Brain pericyte (primary cell): ENCODE data around the gene DDR2.
"Not testable (repeated sequence)": the region's sequence is repeated elsewhere in the genome, so short reads cannot be mapped to it uniquely, and the experiment has no call there.

ENCODE experiments used
- DNase-seq: peaks from one replicate; pipeline ENCODE4 v3.0.0-alpha.2; 2012; ENCODE audit warnings: low read depth, low spot score

DDR2 gene

DNA sequence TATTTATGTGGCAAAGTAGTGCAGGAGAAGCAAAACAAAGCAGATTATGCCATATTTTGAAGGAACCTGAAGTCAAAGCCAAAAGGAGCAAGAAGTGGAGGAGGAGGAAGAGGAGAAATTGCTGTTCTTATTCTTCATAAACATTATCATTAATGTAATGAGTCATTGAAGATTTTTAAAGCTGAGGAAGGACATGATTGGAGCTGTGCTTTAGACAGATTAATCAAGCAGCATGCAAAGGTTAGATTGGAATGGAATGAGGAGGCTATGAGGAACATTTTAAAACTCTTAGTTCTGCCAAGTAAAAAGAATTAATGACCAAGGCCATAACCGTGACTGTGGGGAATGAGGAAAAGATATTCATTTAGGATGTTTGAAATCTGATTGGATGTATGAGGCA, 125.2 kb downstream of the DDR2 start:
- DNase-seq: no peak

GRCh38 chr1:162765788-162766187, 133.5 kb downstream of the DDR2 start:
- no peak for DNase-seq

DNA sequence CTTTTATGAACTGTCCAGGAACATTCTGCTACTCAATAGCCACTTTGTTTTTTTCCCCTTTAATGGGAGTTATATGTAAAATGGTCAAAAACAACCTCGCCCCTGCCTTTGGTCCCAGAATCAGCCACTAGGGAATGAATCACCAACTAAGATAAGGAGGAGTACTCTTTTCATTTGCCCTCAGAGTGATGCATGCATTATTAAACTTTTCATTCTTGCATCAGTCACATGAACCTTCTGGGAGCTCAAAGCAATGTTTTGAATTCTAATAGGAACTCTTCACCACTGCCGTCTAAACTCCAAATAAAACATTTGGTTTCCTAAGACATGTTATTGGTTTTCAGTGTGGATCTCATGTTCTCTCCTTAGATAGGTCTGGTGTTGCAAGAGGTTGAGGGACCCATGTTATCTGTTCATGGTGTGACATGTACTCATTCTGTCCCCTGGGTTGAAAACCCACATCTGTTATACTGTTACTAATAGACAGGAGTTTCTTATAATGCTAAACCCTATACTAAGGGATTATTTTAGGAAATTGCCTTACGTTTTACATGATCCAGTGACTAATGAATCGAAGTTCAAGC, 140.4 kb downstream of the DDR2 start:
- no peak for DNase-seq

DNA sequence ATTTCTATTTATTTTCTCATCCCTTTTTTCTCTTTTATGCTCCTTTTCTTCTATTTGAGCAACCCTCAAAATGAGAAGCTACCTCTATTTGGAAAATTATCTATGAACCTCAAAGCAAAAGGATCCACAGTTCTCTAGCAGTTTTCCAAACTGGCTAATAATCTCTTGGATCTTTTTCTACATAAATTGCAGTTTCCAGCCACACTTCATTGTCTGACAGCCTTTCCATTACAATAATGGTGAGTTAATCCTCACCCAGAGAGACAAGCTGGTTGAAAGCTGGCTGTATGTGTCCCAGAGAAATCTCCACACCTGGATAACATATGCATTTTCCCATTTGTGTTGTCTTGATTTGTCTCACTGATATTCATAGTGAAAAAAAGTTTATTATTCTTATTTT, 141.7 kb downstream of the DDR2 start:
- DNase-seq: no peak

DNA sequence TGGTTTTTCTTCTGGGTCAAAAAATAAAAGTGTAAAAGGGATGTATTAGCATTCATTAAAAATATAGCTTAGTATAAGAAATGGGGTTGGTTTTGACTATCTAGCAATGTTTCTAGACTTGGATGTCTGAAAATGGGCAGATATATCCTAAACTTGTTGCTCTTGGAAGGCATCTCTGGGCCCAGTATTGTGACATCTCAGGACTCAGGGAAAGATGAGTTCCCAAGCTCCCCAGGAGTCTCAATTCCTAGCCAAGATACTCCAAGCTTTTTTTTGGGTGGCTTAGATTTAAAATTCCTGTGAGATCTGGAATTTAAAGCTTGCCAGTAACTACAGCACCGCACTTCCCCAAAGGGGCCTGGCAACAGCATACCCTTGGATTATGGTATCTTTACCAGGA, 146.8 kb downstream of the DDR2 start:
- DNase-seq: no peak

DNA sequence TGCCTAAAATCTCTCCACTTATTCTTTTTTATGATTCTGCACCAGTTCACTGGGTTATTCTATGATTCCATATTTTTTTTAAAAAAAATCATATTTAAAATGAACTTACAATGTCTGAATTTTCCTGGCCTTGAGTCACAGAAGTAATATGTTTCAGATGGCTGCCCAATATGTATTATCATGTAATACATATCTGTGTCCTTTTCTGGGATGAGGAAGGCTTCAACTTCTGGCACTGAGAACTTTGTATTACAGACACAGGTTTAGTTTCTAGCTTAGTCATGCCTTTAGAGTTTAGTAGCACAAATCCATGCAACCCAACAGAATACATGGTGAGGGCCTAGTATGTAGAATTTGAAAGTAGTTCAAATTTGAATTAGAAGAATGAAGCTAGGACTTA, 150.4 kb downstream of the DDR2 start:
- DNase-seq: no peak

- not testable (repeated sequence) for DNase-seq
Observed at GRCh38 chr1:162784926-162785325, 152.7 kb downstream of the DDR2 start.

GRCh38 chr1:162788783-162789182, 156.5 kb downstream of the DDR2 start:
- DNase-seq: not testable (repeated sequence)

GRCh38 chr1:162790303-162790984, 158.2 kb downstream of the DDR2 start, which contains the start of gene HSD17B7:
TSS of gene HSD17B7 (plus strand) at chr1:162790702. CDS start at chr1:162790801, 99 bp downstream.
- peak; percentile 2 for DNase-seq

DNA sequence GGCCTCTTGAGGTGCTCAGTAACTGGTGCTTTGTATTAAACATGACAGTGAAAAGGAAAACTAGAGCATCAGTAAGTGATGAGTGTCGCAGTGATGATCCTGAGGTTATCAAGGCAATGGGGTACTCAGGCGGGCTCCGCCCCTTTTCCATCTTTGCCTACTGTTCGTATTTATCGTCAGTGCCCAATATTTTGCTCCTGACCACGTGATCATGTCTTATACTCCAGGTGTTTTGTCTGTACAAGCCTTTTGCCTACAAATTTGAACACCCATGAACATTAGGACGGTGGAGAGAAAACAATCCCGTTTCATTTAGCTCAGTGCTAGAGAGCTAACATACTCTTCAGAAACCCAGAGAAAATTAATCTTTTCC, 158.7 kb downstream of the DDR2 start:
- not testable (repeated sequence) for DNase-seq

DNA sequence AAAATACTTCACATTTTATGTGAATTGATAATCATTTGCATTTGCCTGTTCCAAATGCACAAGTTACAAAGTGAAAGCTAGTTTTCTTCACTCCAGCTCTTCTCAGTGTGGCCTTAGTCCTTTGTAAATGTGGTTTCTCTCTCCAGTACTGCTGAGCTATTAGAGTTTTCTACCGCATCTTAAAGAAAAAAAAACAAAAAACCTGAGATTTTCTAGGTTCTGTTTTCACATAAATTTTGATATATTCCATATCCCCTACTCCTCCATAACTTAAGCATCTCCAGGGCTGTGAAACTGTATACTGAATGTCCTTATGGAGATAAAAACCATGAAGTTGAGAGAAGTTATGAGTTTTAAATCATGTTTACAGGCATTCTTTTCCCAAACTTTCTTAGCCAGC, 162.0 kb downstream of the DDR2 start:
- not testable (repeated sequence) for DNase-seq

- not testable (repeated sequence) for DNase-seq
Observed at GRCh38 chr1:162796617-162797279, 164.5 kb downstream of the DDR2 start.

DNA sequence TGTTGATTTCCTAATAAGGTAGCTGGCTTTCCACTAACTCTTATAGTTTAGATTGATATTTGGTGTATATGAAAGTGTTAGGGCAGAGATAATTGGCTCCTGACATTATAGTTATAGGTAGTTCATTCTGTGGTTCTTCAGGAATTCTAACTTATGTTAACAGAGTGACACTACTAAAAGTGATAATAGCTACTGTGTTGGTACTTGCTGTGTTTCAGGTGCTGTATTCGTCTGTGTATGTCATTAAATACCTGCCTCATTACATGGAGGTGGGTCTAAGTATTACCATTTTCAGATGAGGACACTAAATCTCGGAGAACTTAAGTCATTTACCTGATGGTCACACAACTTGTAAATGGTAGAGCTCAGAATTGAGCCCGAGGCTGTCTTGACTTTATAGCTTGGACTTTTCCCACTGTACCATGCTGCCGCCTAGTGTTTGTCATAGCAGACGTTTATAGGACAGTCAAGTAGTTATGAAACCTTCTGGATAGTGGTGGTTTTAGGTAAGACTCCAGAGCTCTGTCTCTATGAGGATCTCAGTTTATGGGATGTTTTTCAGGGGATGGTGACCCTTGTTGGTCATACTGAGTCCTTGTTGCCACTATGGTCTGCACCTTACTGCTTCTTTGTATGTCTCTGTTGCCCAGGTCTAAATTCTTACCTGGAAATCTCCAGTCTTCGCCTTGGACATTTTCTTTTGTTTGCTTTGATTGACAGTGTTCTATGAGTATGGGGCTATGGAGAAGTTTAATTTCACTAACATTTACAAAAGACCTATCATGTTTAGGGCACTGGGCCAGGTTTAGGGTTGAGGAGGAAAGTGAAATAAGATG, 167.9 kb downstream of the DDR2 start:
- peak; percentile 17 for DNase-seq

DNA sequence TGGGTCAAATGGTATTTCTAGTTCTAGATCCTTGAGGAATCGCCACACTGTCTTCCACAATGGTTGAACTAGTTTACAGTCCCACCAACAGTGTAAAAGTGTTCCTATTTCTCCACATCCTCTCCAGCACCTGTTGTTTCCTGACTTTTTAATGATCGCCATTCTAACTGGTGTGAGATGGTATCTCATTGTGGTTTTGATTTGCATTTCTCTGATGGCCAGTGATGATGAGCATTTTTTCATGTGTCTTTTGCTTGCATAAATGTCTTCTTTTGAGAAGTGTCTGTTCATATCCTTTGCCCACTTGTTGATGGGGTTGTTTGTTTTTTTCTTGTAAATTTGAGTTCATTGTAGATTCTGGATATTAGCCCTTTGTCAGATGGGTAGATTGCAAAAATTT, 175.2 kb downstream of the DDR2 start:
- DNase-seq: not testable (repeated sequence)

- not testable (repeated sequence) for DNase-seq
Observed at GRCh38 chr1:162812357-162812756, 180.1 kb downstream of the DDR2 start.

DNA sequence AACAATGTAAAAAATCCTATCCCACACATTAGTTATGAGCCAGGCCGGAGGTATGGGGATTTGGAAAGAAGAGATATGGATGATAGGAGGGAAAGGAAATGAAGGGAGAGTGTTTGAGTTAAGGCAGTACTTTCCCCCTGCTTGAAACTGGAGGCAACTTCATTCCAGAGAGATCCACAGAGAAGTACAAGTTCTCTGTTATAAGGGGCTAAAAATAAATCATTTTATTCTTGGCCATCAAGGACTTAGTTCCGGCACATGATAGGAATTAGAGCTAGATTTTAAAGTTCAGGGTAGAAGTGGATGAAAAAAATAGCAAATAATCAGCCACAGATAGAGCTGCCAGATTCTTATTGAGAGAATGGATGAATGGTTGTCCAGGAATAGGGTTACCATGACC, 185.9 kb downstream of the DDR2 start:
- DNase-seq: not testable (repeated sequence)

DNA sequence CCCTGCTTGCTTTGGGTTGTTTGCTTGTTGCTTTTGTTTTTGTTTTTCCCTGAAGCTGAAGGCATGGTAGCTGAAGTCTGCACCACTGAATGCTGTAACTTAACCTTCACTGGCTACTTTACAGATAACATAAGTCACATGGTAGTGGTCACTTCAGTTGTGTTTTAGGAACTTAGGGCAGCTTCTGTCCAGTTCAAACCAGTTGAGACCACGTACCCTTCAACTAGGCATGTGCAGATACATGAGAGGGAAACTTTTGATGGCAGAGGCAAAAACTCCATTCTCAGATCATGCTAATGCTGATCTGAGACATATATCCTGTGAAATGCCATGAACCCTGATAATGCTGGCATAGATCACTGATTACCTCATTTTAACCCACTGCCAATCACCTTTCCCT, 186.4 kb downstream of the DDR2 start:
- not testable (repeated sequence) for DNase-seq

GRCh38 chr1:162822391-162823200, 190.3 kb downstream of the DDR2 start:
- no peak for DNase-seq

- no peak for DNase-seq
Observed at GRCh38 chr1:162823231-162823630, 191.0 kb downstream of the DDR2 start.

DNA sequence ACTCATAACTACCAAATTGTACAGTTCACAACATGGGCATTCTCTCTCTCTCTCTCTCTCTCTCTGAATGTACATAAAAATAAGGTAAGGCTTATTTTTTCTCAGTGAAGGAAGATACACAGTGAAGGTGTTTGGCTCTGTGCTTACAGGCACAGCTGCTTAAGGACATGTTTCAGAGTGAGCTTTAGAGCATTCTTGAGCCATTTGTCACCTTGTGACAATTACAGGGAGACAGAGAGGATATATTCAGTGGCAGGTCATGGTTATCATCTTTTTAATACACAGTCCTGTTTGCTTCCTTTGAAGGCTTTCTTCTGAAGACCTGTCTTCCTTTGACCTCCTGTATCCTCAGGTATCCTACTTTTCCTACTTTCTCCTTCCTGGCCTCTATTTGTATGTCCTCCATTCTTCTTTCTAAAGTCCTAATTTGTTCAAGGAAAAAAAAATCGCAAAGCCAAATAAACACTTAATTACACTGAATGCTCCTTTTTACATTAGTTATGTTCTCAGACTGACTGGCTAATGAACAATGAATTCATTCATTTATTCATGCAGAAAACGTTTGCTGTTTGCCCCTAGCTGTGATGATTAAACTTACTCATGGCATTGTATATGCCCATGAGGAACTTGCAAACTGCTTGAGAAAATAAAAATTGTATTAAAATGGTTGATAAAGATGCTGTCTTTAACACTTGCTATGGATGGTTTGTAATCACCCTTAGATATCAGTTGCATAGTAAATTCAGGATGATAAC, 191.7 kb downstream of the DDR2 start:
- DNase-seq: no peak
